OCI-LY7 (cell line): ENCODE results near the gene WDR74. TPM values are rescaled to one million over a fixed set of nuclear protein-coding genes. Genes with fewer than 3 reads are reported as not detected.
A peak's percentile ranks its signal among the peaks of the same experiment; 100 is the strongest.

Experiments
- BruUV-seq: library from RNA; stranded (reverse); fragments of 400-500 nt; replicated peaks from 2 replicates; lab custom pipeline; 2021; lab: Mats Ljungman, UMichigan
- CTCF ChIA-PET: fragments of 300-600 bp; sonication (Branson Sonifier 250); formaldehyde crosslinking; loops from one replicate; lab custom pipeline; 2022; ENCODE audit warnings: antibody characterized with exemption; ENCODE audit not compliant: unreplicated experiment; lab: Charles Lee
- POLR2A ChIA-PET: fragments of 300-600 bp; sonication (Branson Sonifier 250); formaldehyde crosslinking; loops from one replicate; lab custom pipeline; 2022; ENCODE audit warnings: antibody characterized with exemption; lab: Charles Lee
- DNase-seq: peaks from one replicate; pipeline ENCODE4 v3.0.0-alpha.2; 2015; ENCODE audit warnings: low spot score
- H2AFZ ChIP-seq: fragments of 200-600 bp; sonication (generic), shearing (Covaris generic); 2 replicates; pipeline ENCODE4 v1.6.1; 2014; ENCODE audit warnings: mild to moderate bottlenecking, antibody characterized with exemption, low read length, moderate library complexity
- H3K27ac ChIP-seq: fragments of 200-600 bp; sonication (generic); 2 replicates; pipeline ENCODE4 v1.5.1; 2014; ENCODE audit warnings: mixed run types, low read depth, mild to moderate bottlenecking, moderate library complexity, low read length, inconsistent platforms; ENCODE audit not compliant: poor library complexity, severe bottlenecking
- H3K36me3 ChIP-seq: fragments of 200-600 bp; sonication (generic); 2 replicates; pipeline ENCODE4 v1.6.1; 2014; ENCODE audit warnings: mild to moderate bottlenecking, antibody characterized with exemption, low read length, moderate library complexity, mixed read lengths; ENCODE audit not compliant: insufficient read depth
- H3K4me1 ChIP-seq: fragments of 200-600 bp; sonication (generic); 2 replicates; pipeline ENCODE4 v1.5.1; 2014; ENCODE audit warnings: mild to moderate bottlenecking, low read length; ENCODE audit not compliant: insufficient read depth, poor library complexity, severe bottlenecking
- H3K4me2 ChIP-seq: fragments of 200-600 bp; sonication (generic); 2 replicates; pipeline ENCODE4 v1.6.1; 2014; ENCODE audit warnings: mild to moderate bottlenecking, low read length
- H3K4me3 ChIP-seq: fragments of 200-600 bp; sonication (generic); 2 replicates; pipeline ENCODE4 v1.5.1; 2014; ENCODE audit warnings: mild to moderate bottlenecking, low read depth, low read length; ENCODE audit not compliant: poor library complexity, severe bottlenecking
- H3K79me2 ChIP-seq: fragments of 200-600 bp; sonication (generic); 2 replicates; pipeline ENCODE4 v1.6.1; 2016; ENCODE audit warnings: low read depth, mild to moderate bottlenecking, low read length, moderate library complexity, mixed read lengths; ENCODE audit not compliant: insufficient read depth
- H3K9me2 ChIP-seq: fragments of 200-600 bp; sonication (generic); 2 replicates; pipeline ENCODE4 v1.6.1; 2016; ENCODE audit warnings: mild to moderate bottlenecking, low read length, mixed read lengths; ENCODE audit not compliant: insufficient read depth
- H3K9me3 ChIP-seq: fragments of 200-600 bp; sonication (generic); 2 replicates; pipeline ENCODE4 v1.6.1; 2014; ENCODE audit warnings: mild to moderate bottlenecking, mixed run types, low read length, mixed read lengths
- H4K20me1 ChIP-seq: fragments of 200-600 bp; sonication (generic); 2 replicates; pipeline ENCODE4 v1.6.1; 2014; ENCODE audit warnings: mild to moderate bottlenecking, antibody characterized with exemption, low read length, moderate library complexity, mixed read lengths; ENCODE audit not compliant: insufficient read depth
- CTCF ChIP-seq: fragments of 200-600 bp; sonication (generic); conservative IDR thresholded peaks from 2 replicates; pipeline ENCODE4 v1.5.1; 2014; ENCODE audit warnings: mild to moderate bottlenecking, antibody characterized with exemption, low read length, moderate library complexity, mixed read lengths
- EZH2phosphoT487 ChIP-seq: fragments of 200-600 bp; sonication (generic); IDR thresholded peaks from 2 replicates; pipeline ENCODE4 v1.6.1; 2018; ENCODE audit warnings: low read depth, borderline replicate concordance, mild to moderate bottlenecking, mixed run types, antibody characterized with exemption, low read length, moderate library complexity, mixed read lengths
- intact Hi-C: fragments of 100-400 bp; cut with micrococcal nuclease; formaldehyde crosslinking; loops from one replicate; pipeline ENCODE4 v1.10.0; 2022; ENCODE audit not compliant: unreplicated experiment
- total RNA-seq, 2 experiments: library from RNA; depleted of rRNA in 1 of 2; stranded (reverse); fragments of >200 nt in 1 of 2; shearing (Covaris generic) in 1 of 2; gene quantifications; 2 replicates each; pipeline ENCODE4 v1.2.3, GENCODE V29; 2014 to 2022

Gene WDR74
- total RNA-seq, 2 experiments from 2014 or later, result 98.4 to 139 TPM

- Histone ChIP-seq H3K9me2 (no peaks in the 10 kb centered on the region), H3K4me1 (peaks cover 30% of the 10 kb centered on the region), H3K27ac (peak overlapping the region; percentile 92), H2AFZ (no peak overlapping the region), H3K4me2 (peak overlapping the region; percentile 99), H3K79me2 (peaks cover 40% of the 10 kb centered on the region), H3K9me3 (no peaks in the 10 kb centered on the region), H3K36me3 (peaks cover 48% of the 10 kb centered on the region), H4K20me1 (peaks cover 42% of the 10 kb centered on the region), H3K4me3 (no peak overlapping the region)
- CTCF ChIA-PET, result interaction anchor here (0.6 kb wide), 1 partner anchor 1110 kb away, joined by 3 read pairs; no protein-coding TSS in a partner anchor
- intact Hi-C loops, result no loop called here
- POLR2A ChIA-PET, result interaction anchor here (0.6 to 3.8 kb wide), 7 partner anchors 10 to 760 kb away, joined by 3 to 15 read pairs (median 4); partner anchors contain the start of gene WDR74
- BruUV-seq, result no TSS peak
- TF ChIP-seq EZH2phosphoT487 (no peak), CTCF (no peak)
- peak; percentile 44 for DNase-seq
Measured at GRCh38 chr11:62850911-62851806, 11.8 kb upstream of the WDR74 start.

GRCh38 chr11:62847767-62848314 lies 8.5 kb upstream of the WDR74 start:
- Histone ChIP-seq H3K27ac (no peak overlapping the region), H3K79me2 (peaks cover 8% of the 10 kb centered on the region; the same call in 1 of the 2 replicates), H4K20me1 (peaks cover 15% of the 10 kb centered on the region; the same call in 1 of the 2 replicates), H3K4me1 (peaks cover 18% of the 10 kb centered on the region), H3K9me2 (no peaks in the 10 kb centered on the region), H2AFZ (no peak overlapping the region), H3K9me3 (no peaks in the 10 kb centered on the region), H3K4me2 (no peak overlapping the region), H3K4me3 (no peak overlapping the region), H3K36me3 (peaks cover 18% of the 10 kb centered on the region)
- intact Hi-C loops, result no loop called here
- no TSS peak for BruUV-seq
- ChIA-PET CTCF (no interaction called here), POLR2A (no interaction called here)
- no peak for DNase-seq
- TF ChIP-seq CTCF, result no peak
- no peak for TF ChIP-seq EZH2phosphoT487
